ENCODE results near the gene ZDHHC4. TPM values are rescaled to one million over a fixed set of nuclear protein-coding genes. Genes with fewer than 3 reads are reported as not detected.

ZDHHC4 gene
- 21.0 and 24.6 TPM in 2 replicates for total RNA-seq

- Mint-ChIP-seq H3K27me3 (ENCODE audit: insufficient read depth) (peaks cover 2% of the 10 kb centered on the region), H3K27ac (peak within 1 kb of the TSS; percentile 89), H3K36me3 (ENCODE audit: low read depth) (peaks cover 12% of the 10 kb centered on the region), H3K9me3 (no peaks in the 10 kb centered on the region), H3K4me3 (peak within 1 kb of the TSS; percentile 85), H3K4me1 (ENCODE audit: low read depth) (no peaks in the 10 kb centered on the region)
- peak; percentile 82 for DNase-seq (ENCODE audit: low spot score)
- intact Hi-C loops (cut with micrococcal nuclease): loop anchor here (1.0 to 10.0 kb wide), 4 partner anchors 13 to 150 kb away; partner anchors contain the start of genes INTS15 and ZNF316
Observed at GRCh38 chr7:6577369-6578113, at the start of gene ZDHHC4. TSS of gene ZDHHC4 (plus strand) at chr7:6577454. CDS start at chr7:6580562, 3,108 bp downstream.

GRCh38 chr7:6528401-6529130, 48.7 kb upstream of the ZDHHC4 start:
- no peaks in the 10 kb centered on the region for H3K9me3 Mint-ChIP-seq
- H3K27me3 Mint-ChIP-seq (ENCODE audit: insufficient read depth): peaks cover 46% of the 10 kb centered on the region
- H3K4me3 Mint-ChIP-seq: no peak overlapping the region
- no peaks in the 10 kb centered on the region for H3K4me1 Mint-ChIP-seq (ENCODE audit: low read depth)
- H3K27ac Mint-ChIP-seq: no peak overlapping the region
- intact Hi-C loops (cut with micrococcal nuclease): no loop called here
- no peaks in the 10 kb centered on the region for H3K36me3 Mint-ChIP-seq (ENCODE audit: low read depth)
- DNase-seq (ENCODE audit: low spot score): no peak

- intact Hi-C loops (cut with micrococcal nuclease): loop anchor here (5.0 kb wide), 1 partner anchor 48 kb away; the partner anchor contains the start of gene ZDHHC4
- H3K4me1 Mint-ChIP-seq (ENCODE audit: low read depth): peaks cover 7% of the 10 kb centered on the region
- no peaks in the 10 kb centered on the region for H3K36me3 Mint-ChIP-seq (ENCODE audit: low read depth)
- H3K9me3 Mint-ChIP-seq: no peaks in the 10 kb centered on the region
- no peak overlapping the region for H3K27ac Mint-ChIP-seq
- no peak for DNase-seq (ENCODE audit: low spot score)
- H3K4me3 Mint-ChIP-seq: peak overlapping the region; percentile 51
- H3K27me3 Mint-ChIP-seq (ENCODE audit: insufficient read depth): peaks cover 49% of the 10 kb centered on the region
Observed at GRCh38 chr7:6529643-6530042, 47.6 kb upstream of the ZDHHC4 start.

DNA sequence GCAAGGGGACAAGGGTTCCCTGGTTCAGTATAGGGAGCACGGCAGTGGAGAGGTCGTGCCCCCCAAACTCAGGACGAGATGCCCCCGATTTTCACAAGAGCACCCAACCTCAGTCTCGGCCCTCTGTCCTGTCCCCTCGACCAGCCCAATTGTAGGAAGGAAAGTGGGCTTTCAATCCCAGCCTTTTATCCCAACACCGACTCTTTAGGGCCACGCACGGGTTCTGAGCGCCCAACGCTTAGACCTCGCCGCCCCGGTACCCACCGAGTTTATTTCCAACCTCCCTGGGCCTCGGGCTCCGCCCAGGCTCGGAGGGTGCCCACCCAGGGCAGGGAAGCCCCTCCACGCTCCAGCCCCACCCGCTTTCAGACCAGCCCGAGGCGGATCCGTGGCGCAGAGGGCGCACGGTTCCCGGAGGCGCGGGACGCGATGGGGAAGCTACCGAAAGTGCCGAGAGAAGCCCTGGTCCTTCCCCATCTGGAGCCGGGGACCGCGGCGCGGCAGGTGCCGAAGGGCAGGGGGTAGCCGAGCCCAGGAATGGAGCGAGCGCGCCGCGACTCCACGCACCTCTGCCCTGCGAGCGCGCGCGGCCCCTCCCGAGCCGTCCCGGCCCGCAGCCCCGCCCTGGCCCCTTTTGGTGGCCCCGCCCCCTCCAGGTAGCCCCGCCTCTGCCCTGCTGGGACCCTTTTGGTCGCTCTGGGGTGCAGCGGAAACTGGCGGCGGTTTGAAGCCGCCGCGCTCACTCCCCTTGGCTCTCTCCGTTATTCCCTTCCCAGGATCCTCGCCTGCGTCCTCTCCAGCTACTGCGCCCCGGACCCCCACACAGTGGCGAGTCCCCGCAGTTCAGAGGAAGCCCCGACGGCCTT, 46.4 kb upstream of the ZDHHC4 start:
- Mint-ChIP-seq H3K4me1 (ENCODE audit: low read depth) (peaks cover 7% of the 10 kb centered on the region), H3K27ac (no peak overlapping the region), H3K36me3 (ENCODE audit: low read depth) (no peaks in the 10 kb centered on the region), H3K27me3 (ENCODE audit: insufficient read depth) (peaks cover 51% of the 10 kb centered on the region), H3K4me3 (peak overlapping the region; percentile 68), H3K9me3 (no peaks in the 10 kb centered on the region)
- DNase-seq (ENCODE audit: low spot score): no peak
- intact Hi-C loops (cut with micrococcal nuclease): loop anchor here (5.0 kb wide), 1 partner anchor 46 kb away; the partner anchor contains the start of gene ZDHHC4

- Mint-ChIP-seq H3K4me3 (peak overlapping the region; percentile 51), H3K9me3 (no peaks in the 10 kb centered on the region)
- intact Hi-C loops (cut with micrococcal nuclease): loop anchor here (5.0 kb wide), 1 partner anchor 46 kb away; the partner anchor contains the start of gene ZDHHC4
Observed at GRCh38 chr7:6531492-6532279, 45.6 kb upstream of the ZDHHC4 start.

DNA sequence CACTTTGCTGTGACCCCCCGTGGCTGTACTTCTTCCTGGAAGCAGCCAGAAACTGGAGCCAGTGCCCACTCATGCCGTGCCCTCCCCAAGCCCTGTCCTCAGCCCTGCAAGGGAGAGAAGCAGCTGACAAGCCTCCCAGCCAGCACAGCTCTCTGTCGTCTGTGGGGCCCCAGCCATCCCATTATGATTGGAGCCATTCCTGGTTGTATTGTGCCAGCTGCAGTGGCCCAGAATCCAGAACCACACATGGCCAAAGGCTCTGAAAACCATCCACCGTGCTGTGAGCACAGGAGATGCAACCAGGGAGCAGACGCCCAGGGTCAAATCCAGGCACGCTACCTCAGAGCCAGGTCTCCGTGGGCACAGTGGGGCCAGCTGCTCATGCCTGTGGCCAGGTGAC, 44.7 kb upstream of the ZDHHC4 start:
- intact Hi-C loops (cut with micrococcal nuclease): loop anchor here (5.0 kb wide), 1 partner anchor 45 kb away; the partner anchor contains the start of gene ZDHHC4
- H3K27ac Mint-ChIP-seq: no peak overlapping the region
- H3K4me3 Mint-ChIP-seq: peak overlapping the region; percentile 15
- H3K27me3 Mint-ChIP-seq (ENCODE audit: insufficient read depth): peaks cover 47% of the 10 kb centered on the region
- no peaks in the 10 kb centered on the region for H3K9me3 Mint-ChIP-seq
- H3K4me1 Mint-ChIP-seq (ENCODE audit: low read depth): peaks cover 7% of the 10 kb centered on the region
- no peak for DNase-seq (ENCODE audit: low spot score)
- H3K36me3 Mint-ChIP-seq (ENCODE audit: low read depth): no peaks in the 10 kb centered on the region

More at GRCh38 chr7:6531492-6532279, 45.6 kb upstream of the ZDHHC4 start:
- DNase-seq (ENCODE audit: low spot score): no peak
- Mint-ChIP-seq H3K27ac (no peak overlapping the region), H3K36me3 (ENCODE audit: low read depth) (no peaks in the 10 kb centered on the region), H3K4me1 (ENCODE audit: low read depth) (peaks cover 7% of the 10 kb centered on the region), H3K27me3 (ENCODE audit: insufficient read depth) (peaks cover 52% of the 10 kb centered on the region)

DNA sequence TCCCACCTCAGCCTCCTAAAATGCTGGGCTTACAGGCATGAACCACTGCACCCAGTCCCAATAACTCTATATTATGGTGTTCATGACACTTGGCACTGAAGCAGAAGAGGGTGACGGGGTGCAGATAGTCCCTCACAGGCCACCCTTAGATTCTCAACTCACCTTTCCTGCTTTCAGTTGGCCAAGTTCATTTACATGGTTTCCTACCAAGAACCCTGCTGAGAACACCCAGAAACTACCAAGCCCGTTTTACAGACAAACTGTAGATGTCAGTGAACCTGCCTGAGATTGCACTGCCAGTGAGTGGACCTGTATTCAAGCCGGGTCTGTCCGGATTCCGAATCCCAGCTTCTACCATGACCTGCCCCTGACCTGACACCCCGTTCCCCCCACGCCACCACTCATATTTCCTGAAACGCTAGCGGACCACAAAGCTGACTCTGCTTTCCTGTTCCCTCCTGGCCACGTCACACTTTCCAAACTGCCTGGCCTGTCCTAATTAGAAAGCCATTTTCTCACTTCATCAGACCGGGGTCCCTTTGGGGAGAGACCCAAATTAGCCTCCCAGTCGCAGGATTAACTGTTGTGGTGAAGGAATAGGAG, 43.3 kb upstream of the ZDHHC4 start:
- peak overlapping the region; percentile 78 for H3K27ac Mint-ChIP-seq
- no peak for DNase-seq (ENCODE audit: low spot score)
- H3K36me3 Mint-ChIP-seq (ENCODE audit: low read depth): no peaks in the 10 kb centered on the region
- peaks cover 7% of the 10 kb centered on the region for H3K4me1 Mint-ChIP-seq (ENCODE audit: low read depth)
- intact Hi-C loops (cut with micrococcal nuclease): loop anchor here (5.0 kb wide), 1 partner anchor 43 kb away; the partner anchor contains the start of gene ZDHHC4
- H3K4me3 Mint-ChIP-seq: peak overlapping the region; percentile 30
- no peaks in the 10 kb centered on the region for H3K9me3 Mint-ChIP-seq
- peaks cover 38% of the 10 kb centered on the region for H3K27me3 Mint-ChIP-seq (ENCODE audit: insufficient read depth)

DNA sequence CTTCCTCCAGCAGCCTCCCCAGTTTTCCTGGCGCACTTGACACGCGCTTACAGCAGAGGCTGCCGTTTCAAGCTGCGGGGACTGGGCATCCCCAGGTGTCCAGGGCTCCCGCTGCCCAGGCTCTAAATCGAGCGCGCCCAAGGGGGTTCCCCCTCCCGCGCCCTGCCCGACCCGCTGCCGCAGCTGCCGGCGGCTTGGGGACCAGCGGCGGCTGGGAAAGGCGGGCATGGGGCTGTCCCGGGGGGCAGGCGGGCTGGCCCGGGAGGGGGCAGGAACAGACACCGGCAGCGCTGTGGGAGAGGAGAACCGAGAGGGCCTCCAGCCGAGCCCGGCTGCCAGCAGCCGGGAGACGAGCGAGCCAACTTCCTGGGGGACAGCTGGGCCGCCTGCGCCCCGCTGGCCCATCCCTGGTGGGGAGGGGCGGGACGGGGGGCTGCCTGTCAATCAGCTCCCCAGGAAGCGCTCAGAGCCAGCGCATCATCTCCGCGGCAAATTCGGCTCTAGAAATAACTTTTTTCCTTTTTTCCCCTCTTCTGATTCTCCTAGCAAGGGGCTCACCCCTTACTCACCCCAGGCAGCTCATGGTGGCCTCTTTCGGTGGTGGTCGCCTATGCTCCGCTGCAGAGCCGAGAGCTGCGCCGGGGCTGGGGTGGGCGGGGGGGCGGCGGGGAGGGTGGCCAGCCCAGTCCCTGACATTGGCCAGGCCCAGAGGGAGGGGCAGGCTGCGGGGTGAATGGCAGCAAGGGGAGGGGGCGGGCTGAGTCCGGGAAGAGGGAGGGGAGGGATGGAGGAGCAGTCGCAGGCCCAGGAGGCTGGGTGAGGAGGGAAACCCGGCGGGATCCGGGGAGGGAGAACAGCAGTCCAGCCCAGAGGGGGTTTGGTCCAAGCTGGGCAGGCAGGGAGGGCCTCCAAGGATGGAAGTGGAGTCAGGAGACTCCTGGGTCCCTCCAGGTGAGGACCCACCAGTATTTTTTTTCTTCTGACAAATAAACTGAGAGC, 40.7 kb upstream of the ZDHHC4 start:
- H3K27me3 Mint-ChIP-seq (ENCODE audit: insufficient read depth): peaks cover 20% of the 10 kb centered on the region
- H3K9me3 Mint-ChIP-seq: no peaks in the 10 kb centered on the region
- no peak overlapping the region for H3K4me3 Mint-ChIP-seq
- H3K4me1 Mint-ChIP-seq (ENCODE audit: low read depth): peaks cover 7% of the 10 kb centered on the region
- no peak for DNase-seq (ENCODE audit: low spot score)
- H3K36me3 Mint-ChIP-seq (ENCODE audit: low read depth): no peaks in the 10 kb centered on the region
- intact Hi-C loops (cut with micrococcal nuclease): no loop called here
- H3K27ac Mint-ChIP-seq: no peak overlapping the region

- Mint-ChIP-seq H3K27ac (no peak overlapping the region), H3K9me3 (no peaks in the 10 kb centered on the region), H3K4me3 (no peak overlapping the region), H3K27me3 (ENCODE audit: insufficient read depth) (peaks cover 3% of the 10 kb centered on the region), H3K36me3 (ENCODE audit: low read depth) (no peaks in the 10 kb centered on the region), H3K4me1 (ENCODE audit: low read depth) (no peaks in the 10 kb centered on the region)
- intact Hi-C loops (cut with micrococcal nuclease): no loop called here
- DNase-seq (ENCODE audit: low spot score): no peak
Observed at GRCh38 chr7:6542368-6542767, 34.9 kb upstream of the ZDHHC4 start.

- no peaks in the 10 kb centered on the region for H3K36me3 Mint-ChIP-seq (ENCODE audit: low read depth)
- intact Hi-C loops (cut with micrococcal nuclease): no loop called here
- no peaks in the 10 kb centered on the region for H3K4me1 Mint-ChIP-seq (ENCODE audit: low read depth)
- no peak for DNase-seq (ENCODE audit: low spot score)
- no peak overlapping the region for H3K4me3 Mint-ChIP-seq
- H3K9me3 Mint-ChIP-seq: no peaks in the 10 kb centered on the region
- H3K27ac Mint-ChIP-seq: no peak overlapping the region
- H3K27me3 Mint-ChIP-seq (ENCODE audit: insufficient read depth): no peaks in the 10 kb centered on the region
Observed at GRCh38 chr7:6545398-6546126, 31.7 kb upstream of the ZDHHC4 start.
